Prostate gland (tissue), 2 donors: ENCODE results near the gene MXRA5. TPM values are rescaled to one million over a fixed set of nuclear protein-coding genes. Genes with fewer than 3 reads are reported as not detected.

Experiments
- DNase-seq: peaks from one replicate; pipeline ENCODE4 v3.0.0-alpha.2; 2019; ENCODE audit warnings: low spot score
- H3K27ac ChIP-seq, 2 donors: fragments of 200-600 bp; sonication (generic); 2 replicates each; pipeline ENCODE4 v1.5.1; 2017 to 2019
- H3K27me3 ChIP-seq: fragments of 200-600 bp; sonication (generic); replicated peaks from 2 replicates; pipeline ENCODE4 v1.5.1; 2019; ENCODE audit not compliant: insufficient read depth
- H3K36me3 ChIP-seq, 2 donors: fragments of 200-600 bp; sonication (generic); 1 replicate in 1 of 2; 2 replicates in 1 of 2; pipeline versions ENCODE4 v1.5.1 to v1.8.1; 2017 to 2019
- H3K4me1 ChIP-seq: fragments of 200-600 bp; sonication (generic); replicated peaks from 2 replicates; pipeline ENCODE4 v1.5.1; 2019
- H3K4me3 ChIP-seq, 2 donors: fragments of 200-600 bp; sonication (generic); 2 replicates each; pipeline ENCODE4 v1.5.1; 2017 to 2019
- H3K9me3 ChIP-seq: fragments of 200-600 bp; sonication (generic); 2 replicates; pipeline ENCODE4 v1.5.1; 2017
- CTCF ChIP-seq, 4 experiments: fragments of 200-600 bp in 2 of 4; fragments of 450-650 bp in 2 of 4; sonication (generic) in 2 of 4; IDR thresholded peaks; 1 replicate in 3 of 4; 2 replicates in 1 of 4; pipeline ENCODE4 v1.5.1; 2016 to 2019; ENCODE audit warnings: antibody characterized with exemption in 4 of 4, mild to moderate bottlenecking in 2 of 4, moderate library complexity in 2 of 4
- POLR2A ChIP-seq: fragments of 450-650 bp; IDR thresholded peaks from one replicate; pipeline ENCODE4 v1.6.1; 2016; ENCODE audit warnings: antibody characterized with exemption, mild to moderate bottlenecking
- POLR2AphosphoS5 ChIP-seq: sonication (generic); formaldehyde crosslinking; IDR thresholded peaks from one replicate; pipeline ENCODE4 v1.6.1; 2017; ENCODE audit warnings: antibody characterized with exemption
- WGBS: methylation state at CpG from one replicate; pipeline ENCODE4 v1.1.5; 2018; 5-methylcytosine and 5-hydroxymethylcytosine counted together
- intact Hi-C: fragments of 100-400 bp; cut with DNase I; formaldehyde crosslinking; loops from one replicate; pipeline ENCODE4 v1.14.2; 2022
- total RNA-seq, 2 donors: library from RNA; depleted of rRNA; stranded (reverse); fragments of >200 nt; gene quantifications; one replicate each; pipeline ENCODE4 v1.1.0, GENCODE V29; 2016

MXRA5 gene
- total RNA-seq: 10 to 100 TPM in 1 of 2 donors, 1 to 10 TPM in 1; 7.4 to 13.1 TPM

- no peak for TF ChIP-seq POLR2A
- TF ChIP-seq CTCF (IDR thresholded peaks at IDR 0.05): no peak
- TF ChIP-seq POLR2AphosphoS5: no peak
- Histone ChIP-seq H3K4me1 (no peaks in the 10 kb centered on the region), H3K9me3 (no peaks in the 10 kb centered on the region), H3K27ac (peak within 1 kb of the TSS; percentile 38 to 66), H3K27me3 (no peaks in the 10 kb centered on the region), H3K36me3 (no peaks in the 10 kb centered on the region), H3K4me3 (peak within 1 kb of the TSS; percentile 25 to 26)
- DNase-seq: peak; percentile 17
- whole genome bisulfite sequencing: 1% methylated on average over 30 of the region's 70 CpGs
- intact Hi-C loops: no loop called here
Observed at GRCh38 chrX:3346501-3347259, at the start of gene MXRA5. TSS of gene MXRA5 (minus strand) at chrX:3346652. CDS start at chrX:3343833, 2,819 bp downstream.

- H3K4me1 ChIP-seq: no peaks in the 10 kb centered on the region
- 28% methylated on average over 7 of the region's 7 CpGs for WGBS
- no peaks in the 10 kb centered on the region for H3K36me3 ChIP-seq
- no peak overlapping the region for H3K27ac ChIP-seq
- H3K9me3 ChIP-seq: no peaks in the 10 kb centered on the region
- intact Hi-C loops: no loop called here
- no peak overlapping the region for H3K4me3 ChIP-seq
- TF ChIP-seq CTCF (IDR thresholded peaks at IDR 0.05) (no peak), POLR2AphosphoS5 (no peak), POLR2A (no peak)
- H3K27me3 ChIP-seq: no peaks in the 10 kb centered on the region
- no peak for DNase-seq
Observed at GRCh38 chrX:3393581-3394111, 47.2 kb upstream of the MXRA5 start.

- Histone ChIP-seq H3K27ac (no peak overlapping the region), H3K4me3 (no peak overlapping the region), H3K27me3 (no peaks in the 10 kb centered on the region), H3K36me3 (no peaks in the 10 kb centered on the region), H3K4me1 (no peaks in the 10 kb centered on the region), H3K9me3 (no peaks in the 10 kb centered on the region)
- 18% methylated on average over 1 of the region's 1 CpG for WGBS
- TF ChIP-seq CTCF (IDR thresholded peaks at IDR 0.05) (no peak), POLR2AphosphoS5 (no peak), POLR2A (no peak)
- no peak for DNase-seq
- intact Hi-C loops: no loop called here
Observed at GRCh38 chrX:3393178-3393577, 46.7 kb upstream of the MXRA5 start.

- no peaks in the 10 kb centered on the region for H3K4me1 ChIP-seq
- no peaks in the 10 kb centered on the region for H3K9me3 ChIP-seq
- intact Hi-C loops: no loop called here
- H3K27me3 ChIP-seq: no peaks in the 10 kb centered on the region
- H3K36me3 ChIP-seq: no peaks in the 10 kb centered on the region
- 73% methylated on average over 2 of the region's 2 CpGs for WGBS
- H3K27ac ChIP-seq: no peak overlapping the region
- TF ChIP-seq CTCF (IDR thresholded peaks at IDR 0.05): no peak
- TF ChIP-seq POLR2A: no peak
- TF ChIP-seq POLR2AphosphoS5: no peak
- H3K4me3 ChIP-seq: no peak overlapping the region
- DNase-seq: no peak
Observed at GRCh38 chrX:3388457-3388856, 42.0 kb upstream of the MXRA5 start.

- H3K27ac ChIP-seq: no peak overlapping the region
- no peaks in the 10 kb centered on the region for H3K9me3 ChIP-seq
- no peaks in the 10 kb centered on the region for H3K36me3 ChIP-seq
- WGBS: 52% methylated on average over 3 of the region's 3 CpGs
- H3K27me3 ChIP-seq: no peaks in the 10 kb centered on the region
- no peak overlapping the region for H3K4me3 ChIP-seq
- H3K4me1 ChIP-seq: no peaks in the 10 kb centered on the region
- DNase-seq: no peak
- TF ChIP-seq POLR2A (no peak), POLR2AphosphoS5 (no peak), CTCF (IDR thresholded peaks at IDR 0.05) (no peak)
- intact Hi-C loops: no loop called here
Observed at GRCh38 chrX:3384327-3384726, 37.9 kb upstream of the MXRA5 start.
